ENCODE data around the gene SFMBT1. TPM values are rescaled to one million over a fixed set of nuclear protein-coding genes. Genes with fewer than 3 reads are reported as not detected.

SFMBT1 gene
- total RNA-seq, 1 experiment from 2014 or later, result 1.4 TPM

- POLR2A ChIA-PET (ENCODE audit: low non-redundant PET), result interaction anchor here (0.6 kb wide), 1 partner anchor 458 kb away, joined by 3 read pairs; no protein-coding TSS in a partner anchor
- TF ChIP-seq EZH2 (IDR thresholded peaks at IDR 0.05; ENCODE audit: borderline replicate concordance, low read depth, low read length, poor library complexity, severe bottlenecking), result no peak
- TF ChIP-seq, protein P1, sequence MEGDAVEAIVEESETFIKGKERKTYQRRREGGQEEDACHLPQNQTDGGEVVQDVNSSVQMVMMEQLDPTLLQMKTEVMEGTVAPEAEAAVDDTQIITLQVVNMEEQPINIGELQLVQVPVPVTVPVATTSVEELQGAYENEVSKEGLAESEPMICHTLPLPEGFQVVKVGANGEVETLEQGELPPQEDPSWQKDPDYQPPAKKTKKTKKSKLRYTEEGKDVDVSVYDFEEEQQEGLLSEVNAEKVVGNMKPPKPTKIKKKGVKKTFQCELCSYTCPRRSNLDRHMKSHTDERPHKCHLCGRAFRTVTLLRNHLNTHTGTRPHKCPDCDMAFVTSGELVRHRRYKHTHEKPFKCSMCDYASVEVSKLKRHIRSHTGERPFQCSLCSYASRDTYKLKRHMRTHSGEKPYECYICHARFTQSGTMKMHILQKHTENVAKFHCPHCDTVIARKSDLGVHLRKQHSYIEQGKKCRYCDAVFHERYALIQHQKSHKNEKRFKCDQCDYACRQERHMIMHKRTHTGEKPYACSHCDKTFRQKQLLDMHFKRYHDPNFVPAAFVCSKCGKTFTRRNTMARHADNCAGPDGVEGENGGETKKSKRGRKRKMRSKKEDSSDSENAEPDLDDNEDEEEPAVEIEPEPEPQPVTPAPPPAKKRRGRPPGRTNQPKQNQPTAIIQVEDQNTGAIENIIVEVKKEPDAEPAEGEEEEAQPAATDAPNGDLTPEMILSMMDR (conservative IDR thresholded peaks at IDR 0.05; ENCODE audit: low read depth, low read length), result no peak
- BruUV-seq (replicated peaks), result no TSS peak
- no peak overlapping the region for H3K27ac ChIP-seq (ENCODE audit: low read depth, low read length, poor library complexity, severe bottlenecking)
- no peaks in the 10 kb centered on the region for H3K36me3 ChIP-seq (ENCODE audit: insufficient read depth, low read length, poor library complexity, severe bottlenecking)
- DNase-seq (ENCODE audit: low spot score), result no peak
- no peaks in the 10 kb centered on the region for H3K9me3 ChIP-seq (ENCODE audit: low read depth, low read length, poor library complexity, severe bottlenecking)
- no peak overlapping the region for H3K4me3 ChIP-seq (ENCODE audit: low read depth, low read length, poor library complexity, severe bottlenecking)
- intact Hi-C loops (cut with micrococcal nuclease; ENCODE audit: unreplicated experiment), result no loop called here
- CTCF ChIA-PET, result no interaction called here
- H3K4me1 ChIP-seq (ENCODE audit: insufficient read depth, low read length, poor library complexity, severe bottlenecking), result no peaks in the 10 kb centered on the region
- no peaks in the 10 kb centered on the region for H3K27me3 ChIP-seq (replicated peaks; ENCODE audit: insufficient read depth, low read depth, low read length, poor library complexity)
Measured at GRCh38 chr3:52891164-52891563, 154.7 kb downstream of the SFMBT1 start.

DNA sequence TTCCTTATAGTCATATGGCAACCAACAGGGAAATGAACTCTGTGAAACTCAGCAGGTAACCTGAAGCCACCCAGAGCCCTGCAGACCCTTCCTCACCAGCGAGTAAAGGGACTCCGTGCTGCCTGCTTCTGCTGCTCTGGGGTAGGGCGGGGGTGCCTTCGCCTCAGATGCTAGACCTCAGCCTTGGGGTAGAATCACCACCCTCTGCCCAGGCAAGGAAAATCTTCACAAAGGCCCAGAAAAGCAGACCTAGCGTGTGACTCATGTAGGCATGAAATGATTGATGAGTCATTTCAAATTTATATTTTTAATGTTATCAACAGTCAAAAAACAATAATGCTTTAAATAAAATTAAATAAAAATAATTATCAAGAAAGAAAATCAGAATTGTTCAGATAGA lies 155.1 kb downstream of the SFMBT1 start:
- no peaks in the 10 kb centered on the region for H3K36me3 ChIP-seq (ENCODE audit: insufficient read depth, low read length, poor library complexity, severe bottlenecking)
- no peak overlapping the region for H3K27ac ChIP-seq (ENCODE audit: low read depth, low read length, poor library complexity, severe bottlenecking)
- no peaks in the 10 kb centered on the region for H3K4me1 ChIP-seq (ENCODE audit: insufficient read depth, low read length, poor library complexity, severe bottlenecking)
- no TSS peak for BruUV-seq (replicated peaks)
- H3K9me3 ChIP-seq (ENCODE audit: low read depth, low read length, poor library complexity, severe bottlenecking), result no peaks in the 10 kb centered on the region
- POLR2A ChIA-PET (ENCODE audit: low non-redundant PET), result no interaction called here
- TF ChIP-seq, protein P1 (conservative IDR thresholded peaks at IDR 0.05; ENCODE audit: low read depth, low read length), result no peak
- TF ChIP-seq EZH2 (IDR thresholded peaks at IDR 0.05; ENCODE audit: borderline replicate concordance, low read depth, low read length, poor library complexity, severe bottlenecking), result no peak
- CTCF ChIA-PET, result no interaction called here
- intact Hi-C loops (cut with micrococcal nuclease; ENCODE audit: unreplicated experiment), result no loop called here
- no peak for DNase-seq (ENCODE audit: low spot score)
- no peaks in the 10 kb centered on the region for H3K27me3 ChIP-seq (replicated peaks; ENCODE audit: insufficient read depth, low read depth, low read length, poor library complexity)
- H3K4me3 ChIP-seq (ENCODE audit: low read depth, low read length, poor library complexity, severe bottlenecking), result no peak overlapping the region

GRCh38 chr3:52889901-52890300 lies 156.0 kb downstream of the SFMBT1 start:
- BruUV-seq (replicated peaks), result no TSS peak
- H3K4me1 ChIP-seq (ENCODE audit: insufficient read depth, low read length, poor library complexity, severe bottlenecking), result no peaks in the 10 kb centered on the region
- POLR2A ChIA-PET (ENCODE audit: low non-redundant PET), result no interaction called here

More at GRCh38 chr3:52889901-52890300, 156.0 kb downstream of the SFMBT1 start:
- no peak overlapping the region for H3K4me3 ChIP-seq (ENCODE audit: low read depth, low read length, poor library complexity, severe bottlenecking)
- no peaks in the 10 kb centered on the region for H3K9me3 ChIP-seq (ENCODE audit: low read depth, low read length, poor library complexity, severe bottlenecking)
- H3K36me3 ChIP-seq (ENCODE audit: insufficient read depth, low read length, poor library complexity, severe bottlenecking), result no peaks in the 10 kb centered on the region
- H3K27ac ChIP-seq (ENCODE audit: low read depth, low read length, poor library complexity, severe bottlenecking), result no peak overlapping the region
- no peak for TF ChIP-seq EZH2 (IDR thresholded peaks at IDR 0.05; ENCODE audit: borderline replicate concordance, low read depth, low read length, poor library complexity, severe bottlenecking)
- TF ChIP-seq, protein P1 (conservative IDR thresholded peaks at IDR 0.05; ENCODE audit: low read depth, low read length), result no peak
- CTCF ChIA-PET, result no interaction called here
- intact Hi-C loops (cut with micrococcal nuclease; ENCODE audit: unreplicated experiment), result no loop called here
- no peaks in the 10 kb centered on the region for H3K27me3 ChIP-seq (replicated peaks; ENCODE audit: insufficient read depth, low read depth, low read length, poor library complexity)
- DNase-seq (ENCODE audit: low spot score), result no peak
